T-helper 1 cell treated with Interleukin-12 subunit alpha and Interleukin-12 subunit beta and Interleukin-4 antibody, amounts not matched to agents 30 μg/mL and 1 μg/mL, for 36 hours (primary cell): ENCODE data around the gene PDCD1.
"Not testable (repeated sequence)": the region's sequence is repeated elsewhere in the genome, so short reads cannot be mapped to it uniquely, and the experiment has no call there.

ENCODE experiments used
- H3K27ac Mint-ChIP-seq: one replicate; pipeline ENCODE4 v1.8.0; 2021; ENCODE audit warnings: mild to moderate bottlenecking, mixed read lengths
- H3K27me3 Mint-ChIP-seq: one replicate; pipeline ENCODE4 v1.8.0; 2021; ENCODE audit warnings: low read depth, mixed read lengths
- H3K36me3 Mint-ChIP-seq: one replicate; pipeline ENCODE4 v1.8.0; 2021; ENCODE audit warnings: low read depth, mixed read lengths
- H3K4me1 Mint-ChIP-seq: one replicate; pipeline ENCODE4 v1.8.0; 2021; ENCODE audit warnings: low read depth, mixed read lengths
- H3K4me3 Mint-ChIP-seq: one replicate; pipeline ENCODE4 v1.8.0; 2021; ENCODE audit warnings: mild to moderate bottlenecking, moderate library complexity, mixed read lengths
- H3K9me3 Mint-ChIP-seq: one replicate; pipeline ENCODE4 v1.8.0; 2021; ENCODE audit warnings: mixed read lengths

The PDCD1 gene

DNA sequence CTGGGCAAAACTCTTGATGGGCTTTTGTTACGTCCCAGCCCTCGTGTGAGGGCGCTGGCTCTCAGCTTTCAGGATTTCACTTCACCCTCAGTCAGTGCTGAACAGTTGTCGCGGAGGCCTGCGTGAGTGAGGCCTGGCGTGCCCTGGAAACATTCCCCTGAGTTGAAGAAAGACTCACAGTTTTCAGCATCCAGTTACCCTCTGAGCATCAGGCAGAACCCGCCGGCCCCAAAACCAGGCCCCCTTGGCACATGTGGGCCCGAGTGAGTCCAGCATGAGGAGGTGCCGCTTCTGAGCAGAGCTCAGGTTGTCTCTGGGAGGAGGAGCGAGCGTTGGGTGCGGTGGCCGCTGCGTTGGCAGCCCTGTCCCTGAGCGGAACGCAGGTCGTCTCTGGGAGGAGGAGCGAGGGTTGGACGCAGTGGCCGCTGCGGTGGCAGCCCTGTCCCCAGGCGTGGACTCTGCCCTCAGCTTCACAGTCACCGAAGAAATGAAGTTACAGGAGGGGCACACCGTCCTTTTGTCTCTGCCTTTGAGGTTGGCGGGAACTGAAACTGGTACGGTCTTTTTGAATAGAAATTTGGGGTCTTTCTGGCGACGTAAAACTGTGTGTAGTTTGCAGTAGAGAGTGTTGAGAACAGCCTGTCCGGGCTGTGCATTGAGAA, 49.8 kb downstream of the PDCD1 start, which contains the start of gene NEU4:
Gene NEU4, plus strand, starts transcription at position 473 of the 662 bp plus-strand sequence. CDS start 5,292 bp downstream, outside the sequence.
- Mint-ChIP-seq H3K27me3 (no peaks in the 10 kb centered on the region), H3K36me3 (no peaks in the 10 kb centered on the region), H3K9me3 (no peaks in the 10 kb centered on the region), H3K4me3 (no peak within 1 kb of the TSS), H3K27ac (peak within 1 kb of the TSS; percentile 7), H3K4me1 (peaks cover 4% of the 10 kb centered on the region)

DNA sequence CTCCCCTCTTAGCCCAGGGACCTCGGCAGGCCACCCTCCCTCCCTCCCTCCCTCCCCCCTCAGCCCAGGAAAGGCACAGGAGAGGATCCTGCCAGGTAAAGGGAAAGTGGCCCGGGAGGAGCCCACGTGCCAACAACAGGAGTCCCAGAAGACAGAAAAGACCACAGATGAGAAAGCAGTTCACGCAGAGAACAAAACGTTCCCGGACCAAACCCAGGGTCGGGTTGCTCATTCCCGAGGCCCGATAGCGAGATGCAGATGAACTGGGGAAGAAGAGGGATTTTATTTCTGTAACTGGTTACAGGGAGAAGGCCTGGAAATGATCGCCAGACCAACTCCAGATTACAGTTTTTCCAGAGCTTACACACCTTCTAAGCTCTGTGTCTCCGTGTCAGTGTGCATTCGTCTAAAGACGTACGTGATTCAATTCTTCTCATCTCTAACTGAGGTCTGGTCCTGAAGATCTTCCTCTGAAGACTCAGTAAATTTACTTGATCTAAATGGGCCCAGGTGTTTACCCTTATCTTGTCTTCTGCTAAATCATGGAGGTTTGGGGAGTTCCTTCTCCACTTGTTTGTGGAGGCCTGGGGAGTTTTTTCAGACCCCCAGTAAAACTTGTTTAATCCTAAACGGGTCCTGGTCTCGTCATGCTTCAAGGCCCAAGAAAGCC, 50.5 kb downstream of the PDCD1 start:
- Mint-ChIP-seq H3K27me3 (no peaks in the 10 kb centered on the region), H3K27ac (peak overlapping the region; percentile 7), H3K4me1 (peaks cover 7% of the 10 kb centered on the region), H3K4me3 (no peak overlapping the region), H3K36me3 (no peaks in the 10 kb centered on the region), H3K9me3 (no peaks in the 10 kb centered on the region)

DNA sequence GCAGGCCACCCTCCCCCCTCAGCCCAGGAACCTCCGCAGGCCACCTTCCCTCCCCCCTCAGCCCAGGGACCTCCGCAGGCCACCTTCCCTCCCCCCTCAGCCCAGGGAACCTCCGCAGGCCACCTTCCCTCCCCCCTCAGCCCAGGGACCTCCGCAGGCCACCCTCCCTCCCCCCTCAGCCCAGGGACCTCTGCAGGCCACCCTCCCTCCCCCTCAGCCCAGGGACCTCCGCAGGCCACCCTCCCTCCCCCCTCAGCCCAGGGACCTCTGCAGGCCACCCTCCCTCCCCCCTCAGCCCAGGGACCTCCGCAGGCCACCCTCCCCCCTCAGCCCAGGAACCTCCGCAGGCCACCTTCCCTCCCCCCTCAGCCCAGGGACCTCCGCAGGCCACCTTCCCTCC, 52.5 kb downstream of the PDCD1 start:
- H3K27ac Mint-ChIP-seq, H3K27me3 Mint-ChIP-seq, H3K9me3 Mint-ChIP-seq, H3K36me3 Mint-ChIP-seq, H3K4me3 Mint-ChIP-seq, H3K4me1 Mint-ChIP-seq: not testable (repeated sequence)

DNA sequence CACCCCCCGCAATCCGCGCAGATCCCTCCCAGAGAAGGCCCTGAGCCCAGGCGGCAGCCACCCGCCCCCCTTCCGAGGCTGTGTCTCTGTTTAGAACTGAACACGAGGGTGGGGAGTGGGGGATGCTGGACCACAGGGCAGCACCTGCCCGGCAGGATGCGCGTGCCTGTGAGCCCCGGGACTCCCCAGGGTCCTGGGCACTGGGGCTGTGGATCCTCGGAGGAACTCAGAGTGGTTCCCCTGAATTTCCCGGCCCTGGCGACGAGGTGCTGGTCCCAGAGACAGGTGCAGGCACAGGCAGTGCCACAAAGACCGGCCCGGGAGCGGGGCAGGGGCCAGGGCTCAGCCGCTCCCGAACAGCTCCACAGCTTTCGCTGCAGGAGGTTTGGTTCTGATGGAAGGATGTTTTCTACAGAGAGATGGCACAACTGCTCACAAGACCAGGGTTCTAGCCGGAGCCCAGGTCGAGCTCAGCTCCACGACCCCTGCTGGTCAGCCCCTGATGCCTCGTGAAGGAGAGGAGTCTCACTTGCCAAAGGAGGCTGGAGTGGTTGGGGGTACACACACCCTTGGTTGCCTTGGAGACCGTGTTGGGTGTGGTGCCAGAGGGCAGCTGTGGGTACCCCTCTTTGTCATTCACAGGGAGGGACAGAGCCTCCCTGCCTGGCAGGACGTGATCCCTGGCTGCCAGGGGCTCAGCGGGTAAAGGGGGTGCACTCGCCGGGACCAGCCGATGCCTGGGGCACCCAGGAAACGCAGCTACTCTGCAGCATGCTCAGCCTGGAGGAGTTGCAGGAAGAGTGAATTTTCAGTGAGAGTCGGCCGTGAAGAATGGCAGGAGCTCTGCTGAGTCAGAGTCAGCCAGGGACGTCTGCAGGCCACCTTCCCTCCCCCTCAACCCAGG, 54.1 kb downstream of the PDCD1 start:
- Mint-ChIP-seq H3K36me3 (no peaks in the 10 kb centered on the region), H3K27ac (no peak overlapping the region), H3K4me3 (peak overlapping the region; percentile 21), H3K4me1 (peaks cover 7% of the 10 kb centered on the region), H3K9me3 (no peaks in the 10 kb centered on the region), H3K27me3 (no peaks in the 10 kb centered on the region)

DNA sequence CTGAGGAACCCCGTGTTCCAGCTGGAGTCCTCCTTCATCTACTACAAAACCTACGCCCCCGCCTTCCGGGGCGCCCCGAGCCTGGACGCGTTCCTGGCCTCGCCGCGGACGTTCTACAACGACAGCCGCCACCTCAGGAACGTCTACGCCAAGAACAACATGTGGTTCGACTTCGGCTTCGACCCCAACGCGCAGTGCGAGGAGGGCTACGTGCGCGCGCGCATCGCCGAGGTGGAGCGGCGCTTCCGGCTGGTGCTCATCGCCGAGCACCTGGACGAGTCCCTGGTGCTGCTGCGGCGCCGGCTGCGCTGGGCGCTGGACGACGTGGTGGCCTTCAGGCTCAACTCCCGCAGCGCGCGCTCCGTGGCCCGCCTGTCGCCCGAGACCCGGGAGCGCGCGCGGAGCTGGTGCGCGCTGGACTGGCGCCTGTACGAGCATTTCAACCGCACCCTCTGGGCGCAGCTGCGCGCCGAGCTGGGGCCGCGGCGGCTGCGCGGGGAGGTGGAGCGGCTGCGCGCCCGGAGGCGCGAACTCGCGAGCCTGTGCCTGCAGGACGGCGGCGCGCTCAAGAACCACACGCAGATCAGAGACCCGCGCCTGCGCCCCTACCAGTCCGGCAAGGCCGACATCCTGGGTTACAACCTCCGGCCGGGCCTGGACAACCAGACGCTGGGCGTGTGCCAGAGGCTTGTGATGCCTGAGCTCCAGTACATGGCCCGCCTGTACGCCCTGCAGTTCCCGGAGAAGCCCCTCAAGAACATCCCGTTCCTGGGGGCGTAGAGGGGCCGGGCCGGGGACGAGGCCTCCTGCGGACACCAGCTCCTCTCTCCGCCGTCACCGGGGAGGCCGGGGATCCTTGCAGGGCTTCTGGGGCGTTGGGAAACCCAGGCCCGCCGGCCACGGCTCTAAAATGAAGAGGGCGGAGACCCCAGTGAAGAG, 55.0 kb downstream of the PDCD1 start:
- Mint-ChIP-seq H3K9me3 (no peaks in the 10 kb centered on the region), H3K27ac (no peak overlapping the region), H3K4me1 (peaks cover 7% of the 10 kb centered on the region), H3K27me3 (no peaks in the 10 kb centered on the region), H3K4me3 (peak overlapping the region; percentile 66), H3K36me3 (no peaks in the 10 kb centered on the region)

DNA sequence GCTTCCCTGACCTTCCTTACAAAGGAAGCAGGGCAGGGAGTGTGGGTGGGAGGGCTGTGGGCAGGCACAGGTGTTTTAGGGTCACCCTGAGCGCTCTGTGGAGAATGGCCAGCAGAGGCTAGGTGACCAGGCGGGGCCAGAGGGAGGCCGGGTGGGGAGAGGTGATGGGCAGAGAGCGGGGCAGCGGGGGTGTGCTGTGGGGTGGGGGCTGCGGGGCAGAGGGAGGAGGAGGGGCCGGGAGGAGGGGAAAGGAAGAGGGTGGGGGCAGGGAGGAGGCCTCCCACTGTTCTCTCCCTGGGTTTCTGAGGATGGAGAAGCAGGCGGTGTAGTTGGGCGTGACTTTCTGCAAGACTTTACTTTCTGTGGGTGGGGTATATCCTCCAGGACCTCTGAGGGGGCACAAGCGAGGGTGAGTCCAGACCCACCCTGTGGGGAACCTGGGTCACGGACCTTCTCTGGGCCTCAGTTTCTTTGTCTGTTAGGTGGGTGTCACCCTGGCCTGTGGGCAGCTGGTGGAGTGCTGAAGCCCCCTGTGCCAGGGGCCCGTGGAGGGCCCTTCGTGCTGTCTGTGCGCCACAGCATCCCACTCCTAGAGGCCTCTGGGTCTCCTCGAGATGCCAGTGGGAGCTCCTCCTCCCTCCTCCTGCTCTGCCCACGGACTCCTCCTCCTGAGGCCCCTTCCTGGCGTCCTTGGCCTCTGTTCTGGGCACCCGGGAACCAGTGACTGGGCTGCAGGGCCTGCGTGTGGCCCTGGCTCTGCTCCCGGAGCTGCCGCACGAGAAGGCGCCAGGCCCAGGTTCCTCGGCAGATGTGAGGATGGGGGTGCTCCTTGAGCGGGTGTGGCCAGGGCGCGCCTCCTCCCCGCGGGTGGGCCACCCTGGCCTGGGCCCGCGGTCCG, 56.0 kb downstream of the PDCD1 start:
- H3K4me3 Mint-ChIP-seq, result no peak overlapping the region

DNA sequence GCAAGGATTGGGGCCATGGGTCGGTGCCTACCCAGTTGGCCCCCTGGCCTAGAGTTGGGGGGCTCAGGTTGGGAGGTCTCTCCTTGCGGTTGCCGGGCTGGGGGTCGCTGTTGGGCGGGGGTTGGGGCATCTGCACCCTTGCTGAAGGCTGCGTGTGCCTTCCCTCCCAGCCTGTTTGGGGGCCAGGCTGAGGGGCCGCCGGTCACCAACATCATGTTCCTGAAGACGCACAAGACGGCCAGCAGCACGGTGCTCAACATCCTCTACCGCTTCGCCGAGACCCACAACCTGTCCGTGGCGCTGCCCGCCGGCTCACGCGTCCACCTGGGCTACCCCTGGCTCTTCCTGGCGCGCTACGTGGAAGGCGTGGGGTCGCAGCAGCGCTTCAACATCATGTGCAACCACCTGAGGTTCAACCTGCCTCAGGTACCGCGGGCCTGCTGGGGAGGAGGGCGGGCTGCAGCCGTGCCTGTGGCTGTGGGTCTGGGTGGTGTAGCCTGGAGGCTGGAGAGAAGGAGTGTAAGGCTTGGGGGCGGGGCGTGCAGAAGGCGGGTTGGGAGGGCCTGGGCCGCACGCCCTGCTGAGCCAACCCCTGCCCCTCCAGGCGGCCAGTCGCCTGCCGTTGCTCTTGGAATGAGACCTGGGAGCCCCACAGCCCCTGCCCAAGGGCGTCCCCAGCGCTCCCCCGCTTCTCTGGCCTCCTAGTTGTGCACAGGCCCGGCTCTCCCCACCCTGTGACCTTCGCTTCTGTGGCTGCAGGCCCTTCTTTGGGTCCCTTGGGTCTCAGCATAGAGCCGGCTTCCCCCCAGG, 56.9 kb downstream of the PDCD1 start:
- Mint-ChIP-seq H3K27ac (no peak overlapping the region), H3K27me3 (no peaks in the 10 kb centered on the region), H3K4me1 (peaks cover 7% of the 10 kb centered on the region), H3K9me3 (no peaks in the 10 kb centered on the region), H3K4me3 (no peak overlapping the region), H3K36me3 (no peaks in the 10 kb centered on the region)

More for the DNA sequence above, 56.0 kb downstream of the PDCD1 start:
- Mint-ChIP-seq H3K27me3 (no peaks in the 10 kb centered on the region), H3K9me3 (no peaks in the 10 kb centered on the region), H3K36me3 (no peaks in the 10 kb centered on the region), H3K4me1 (peaks cover 7% of the 10 kb centered on the region), H3K27ac (no peak overlapping the region)

DNA sequence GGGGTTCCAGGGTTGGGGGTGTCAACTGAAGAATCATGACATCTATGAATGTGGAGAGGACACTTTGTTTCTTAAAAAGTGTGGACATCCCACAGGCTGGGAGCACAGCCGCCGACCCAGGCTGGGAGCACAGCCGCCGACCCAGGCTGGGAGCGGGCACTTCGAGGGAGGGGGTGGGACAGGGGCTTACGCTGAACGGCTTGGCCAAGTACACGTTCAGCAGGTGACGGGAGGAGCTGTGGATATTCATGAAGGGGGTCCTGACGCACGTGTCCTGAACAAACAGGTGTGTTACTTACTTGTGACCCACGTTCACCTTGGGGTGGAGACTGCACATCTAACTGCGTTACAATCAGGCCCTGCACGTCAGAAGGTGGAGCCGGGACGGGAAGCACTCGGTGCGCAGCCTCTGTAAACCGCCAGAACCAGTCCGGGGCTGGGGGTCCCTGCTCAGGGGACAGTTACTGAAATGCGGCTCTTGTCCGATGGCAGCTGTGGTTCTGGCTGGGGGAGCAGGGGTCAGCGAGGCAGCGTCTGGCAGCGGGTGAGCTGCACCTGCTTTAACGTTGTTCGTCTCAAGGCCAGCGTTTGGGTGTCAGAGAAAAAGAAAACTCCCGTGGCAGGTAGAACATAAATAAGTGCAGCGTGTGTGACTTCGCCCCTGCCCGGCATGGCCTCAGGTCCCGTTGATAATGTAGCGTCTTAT, 58.3 kb downstream of the PDCD1 start:
- not testable (repeated sequence) for H3K36me3 Mint-ChIP-seq, H3K4me1 Mint-ChIP-seq, H3K27ac Mint-ChIP-seq, H3K27me3 Mint-ChIP-seq, H3K4me3 Mint-ChIP-seq, H3K9me3 Mint-ChIP-seq
